ENCODE data around the gene CSNK2A2.

GRCh38 chr16:58205276-58206036 is 7.5 kb upstream of the CSNK2A2 start:
- no peak for TF ChIP-seq GABPA (IDR thresholded peaks at IDR 0.05; ENCODE audit: low read depth)
- no peak for TF ChIP-seq CTCF (IDR thresholded peaks at IDR 0.05 in 2 of 3, conservative IDR thresholded peaks at IDR 0.05 in 1 of 3; ENCODE audit: control insufficient read depth in 2 of 3, extremely low read depth in 1 of 3, insufficient read depth in 1 of 3, low read depth in 3 of 3, low read length in 3 of 3)

Data from GM12878 (cell line).